NT2/D1 (cell line): ENCODE measurements around the gene ARPC5L.

Source experiments
- SUZ12 ChIP-seq: IDR thresholded peaks from 2 replicates; pipeline ENCODE4 v1.6.1; 2011; ENCODE audit not compliant: insufficient read length, insufficient read depth; ENCODE audit errors: extremely low read depth
- YY1 ChIP-seq: IDR thresholded peaks from 2 replicates; pipeline ENCODE4 v1.6.1; 2011; ENCODE audit not compliant: insufficient read length, insufficient read depth
- ZNF274 ChIP-seq: IDR thresholded peaks from 2 replicates; pipeline ENCODE4 v1.6.1; 2011; ENCODE audit warnings: mild to moderate bottlenecking, low read depth, low read length

DNA sequence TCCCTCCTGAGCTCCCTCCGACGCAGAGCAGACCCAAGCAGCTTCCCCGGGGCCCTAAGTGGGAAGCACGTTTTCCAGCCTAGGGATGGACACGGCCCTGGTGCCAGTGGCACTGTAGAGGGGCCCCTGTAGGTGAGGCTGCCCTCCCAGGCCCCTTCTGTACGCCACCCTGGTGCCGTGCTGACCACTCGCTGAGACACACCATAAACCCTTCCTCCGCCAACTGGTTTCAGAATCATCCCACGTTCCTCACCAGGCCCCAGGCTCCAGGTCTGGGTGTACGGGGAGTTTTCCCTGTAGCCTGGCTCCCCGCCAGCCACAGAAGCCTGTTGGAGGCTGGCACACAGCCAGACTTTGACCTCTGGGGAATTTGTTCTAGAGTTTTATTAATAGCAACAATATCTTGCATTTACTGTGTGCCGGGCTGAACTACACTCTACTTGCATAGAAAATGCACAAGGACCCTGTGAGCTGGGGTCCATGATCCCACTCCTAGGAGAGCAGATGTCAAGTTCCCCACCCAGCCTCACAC is 26.8 kb upstream of the ARPC5L start:
- TF ChIP-seq YY1 (no peak), ZNF274 (no peak), SUZ12 (no peak)
